Heart left ventricle (tissue), 16 donors: ENCODE data around the gene MYO1G. TPM values are rescaled to one million over a fixed set of nuclear protein-coding genes. Genes with fewer than 3 reads are reported as not detected.

ENCODE experiments used
- ATAC-seq, 4 donors: fragments of 200-7000 bp; cut with Tn5 transposase; one replicate each; pipeline ENCODE4 v1.9.1; 2020 to 2022; ENCODE audit warnings: moderate library complexity in 4 of 4, mild to moderate bottlenecking in 3 of 4, moderate number of reproducible peaks in 1 of 4
- DNase-seq, 5 donors: peaks; one replicate each; pipeline ENCODE4 v3.0.0-alpha.2; 2020
- H3K27ac ChIP-seq, 12 donors: fragments of 200-600 bp; sonication (generic) in 4 of 12; one replicate each; pipeline versions ENCODE4 v1.5.0 to v1.8.0; 2016 to 2022; ENCODE audit warnings: mild to moderate bottlenecking in 2 of 12
- H3K27me3 ChIP-seq, 9 donors: fragments of 200-600 bp; sonication (generic) in 2 of 9; one replicate each; pipeline versions ENCODE4 v1.5.1 to v1.8.0; 2016 to 2022; ENCODE audit warnings: mild to moderate bottlenecking in 3 of 9
- H3K36me3 ChIP-seq, 9 donors: fragments of 200-600 bp; sonication (generic) in 2 of 9; one replicate each; pipeline versions ENCODE4 v1.5.0 to v1.8.0; 2018 to 2022; ENCODE audit warnings: mild to moderate bottlenecking in 2 of 9
- H3K4me1 ChIP-seq, 12 donors: fragments of 200-600 bp; sonication (generic) in 4 of 12; one replicate each; pipeline versions ENCODE4 v1.5.0 to v1.8.0; 2016 to 2022; ENCODE audit warnings: mild to moderate bottlenecking in 3 of 12
- H3K4me3 ChIP-seq, 12 donors: fragments of 200-600 bp; sonication (generic) in 4 of 12; one replicate each; pipeline versions ENCODE4 v1.5.0 to v1.8.0; 2017 to 2022; ENCODE audit warnings: mild to moderate bottlenecking in 9 of 12, moderate library complexity in 4 of 12
- H3K9me3 ChIP-seq, 12 donors: fragments of 200-600 bp; sonication (generic) in 4 of 12; one replicate each; pipeline versions ENCODE4 v1.5.0 to v1.8.0; 2016 to 2022; ENCODE audit warnings: mild to moderate bottlenecking in 1 of 12
- CTCF ChIP-seq, 12 donors: fragments of 200-600 bp; sonication (generic) in 4 of 12; IDR thresholded peaks; one replicate each; pipeline versions ENCODE4 v1.5.0 to v1.8.0; 2018 to 2022; ENCODE audit warnings: antibody characterized with exemption in 12 of 12, mild to moderate bottlenecking in 5 of 12
- POLR2A ChIP-seq, 2 donors: fragments of 450-650 bp; IDR thresholded peaks; one replicate each; pipeline ENCODE4 v1.6.1; 2017; ENCODE audit warnings: antibody characterized with exemption in 2 of 2, mild to moderate bottlenecking in 2 of 2, moderate library complexity in 2 of 2
- WGBS, 4 donors: extraction: QIAGEN DNeasy Blood & Tissue Kit in 2 of 4; methylation state at CpG; one replicate each; pipeline versions ENCODE4 v1.1.5 to v1.1.7; 2013 to 2018; 5-methylcytosine and 5-hydroxymethylcytosine counted together
- intact Hi-C, 10 donors: fragments of 100-400 bp; cut with DNase I; formaldehyde crosslinking; loops; one replicate each; pipeline versions ENCODE4 v1.11.1 to v1.14.2; 2022
- polyA plus RNA-seq, 2 donors: library from polyadenylated mRNA; stranded (reverse); fragments of 200-250 nt; gene quantifications; one replicate each; pipeline ENCODE4 v1.2.3, GENCODE V29; 2013
- total RNA-seq, 9 donors: library from RNA; depleted of rRNA in 2 of 9; stranded (reverse); fragments of >200 nt in 2 of 9; fragmentation: NEBNext Ultra II Directional in 3 of 9; extraction: Animal tissue kit (Norgen Biotek cat#: 25700) in 3 of 9; gene quantifications; one replicate each; pipeline versions ENCODE4 v1.1.0 to v1.2.4, GENCODE V29; 2016 to 2023
- donor health status: ischemic (EF 13 %, LVEDD 7.1; RV severe dilation, severe dysfunction).
- donor health status: healthy with polysubstance abuse.
- donor health status: DM: no; HTN: yes; CAD: no.
- donor health status: DM: no; HTN: no; CAD: no.
- donor health status: ischemic (EF 25% LVEDD 6.9; RV normal size, moderate dysfunction).
- donor health status: ischemic (EF 25% LVEDD 5.7; RV mildly dilated, moderate dysfunction).
- donor health status: healthy.
- donor health status: DM: yes; HTN: yes; CAD: no.
- donor health status: ischemic (EF 35%, LVEDD 5.7; RV mildly dilated, moderate dysfunction).
- donor health status: nonischemic (EF 11% LVEDD 7.7; RV severe dilation, severe dysfunction).
- donor health status: DM: yes; HTN: yes; CAD: no.
- donor health status: PGD.
- donor health status: ischemic (EF 29% LVEDD 5.4; RV normal size, mild dysfunction).
- donor health status: nonischemic (EF 23%, LVEDD 6.1; RV moderate dilation, normal function).

MYO1G gene
- total and polyA plus RNA-seq, 11 donors = 0.13 to 19.0 (median 0.79) TPM

- peak; percentile 84 to 95 (median 88) for DNase-seq
Observed at GRCh38 chr7:44921607-44922350, 57.0 kb downstream of the MYO1G start.

GRCh38 chr7:44920119-44920518 lies 58.7 kb downstream of the MYO1G start:
- no peaks in the 10 kb centered on the region for H3K27me3 ChIP-seq
- TF ChIP-seq CTCF (IDR thresholded peaks at IDR 0.05) = no peak
- TF ChIP-seq POLR2A (IDR thresholded peaks at IDR 0.05) = no peak
- ATAC-seq = no peak
- whole genome bisulfite sequencing, 4 donors = 71 to 83% (median 74%) methylated on average over 3 of the region's 3 CpGs
- H3K9me3 ChIP-seq = no peaks in the 10 kb centered on the region
- DNase-seq = no peak
- intact Hi-C loops = loop anchor here in 6 of 10 donors (2.0 to 5.0 kb wide), 5 partner anchors 63 to 333 kb away; no protein-coding TSS in a partner anchor
- no peak overlapping the region for H3K4me3 ChIP-seq
- no peak overlapping the region for H3K27ac ChIP-seq
- H3K4me1 ChIP-seq = peaks cover 0 to 5% (median 0%) of the 10 kb centered on the region in 12 donors
- no peaks in the 10 kb centered on the region for H3K36me3 ChIP-seq

More at GRCh38 chr7:44921607-44922350, 57.0 kb downstream of the MYO1G start:
- intact Hi-C loops = loop anchor here (1.0 to 5.0 kb wide), 9 partner anchors 63 to 335 kb away; no protein-coding TSS in a partner anchor
- Histone ChIP-seq H3K4me1 (peaks cover 0 to 5% (median 0%) of the 10 kb centered on the region in 12 donors), H3K36me3 (no peaks in the 10 kb centered on the region), H3K27ac (no peak overlapping the region), H3K27me3 (peaks cover 0 to under 1% (median 0%) of the 10 kb centered on the region in 9 donors), H3K4me3 (no peak overlapping the region), H3K9me3 (no peaks in the 10 kb centered on the region)
- TF ChIP-seq CTCF (IDR thresholded peaks at IDR 0.05) (peak; percentile 79 to 96 (median 88)), POLR2A (IDR thresholded peaks at IDR 0.05) (no peak)
- ATAC-seq = peak; percentile 67 to 98 (median 95)
- whole genome bisulfite sequencing, 4 donors = 40 to 81% (median 42%) methylated on average over 6 to 14 of the region's 14 CpGs

- H3K27ac ChIP-seq = no peak overlapping the region
- peaks cover 0 to 5% (median 0%) of the 10 kb centered on the region in 12 donors for H3K4me1 ChIP-seq
- intact Hi-C loops = no loop called here
Observed at GRCh38 chr7:44918029-44918428, 60.8 kb downstream of the MYO1G start.

More at GRCh38 chr7:44918029-44918428, 60.8 kb downstream of the MYO1G start:
- Histone ChIP-seq H3K27me3 (no peaks in the 10 kb centered on the region), H3K36me3 (no peaks in the 10 kb centered on the region), H3K4me3 (no peak overlapping the region), H3K9me3 (no peaks in the 10 kb centered on the region)
- no peak for TF ChIP-seq CTCF (IDR thresholded peaks at IDR 0.05)
- no peak for TF ChIP-seq POLR2A (IDR thresholded peaks at IDR 0.05)
- ATAC-seq (no peak), DNase-seq (no peak)
